Heart left ventricle (tissue), 16 donors: Measurements from ENCODE around the gene ADAM8. TPM values are rescaled to one million over a fixed set of nuclear protein-coding genes. Genes with fewer than 3 reads are reported as not detected.

Experiments
- ATAC-seq, 4 donors: fragments of 200-7000 bp; cut with Tn5 transposase; one replicate each; pipeline ENCODE4 v1.9.1; 2020 to 2022; ENCODE audit warnings: moderate library complexity in 4 of 4, mild to moderate bottlenecking in 3 of 4, moderate number of reproducible peaks in 1 of 4
- DNase-seq, 5 donors: peaks; one replicate each; pipeline ENCODE4 v3.0.0-alpha.2; 2020
- H3K27ac ChIP-seq, 12 donors: fragments of 200-600 bp; sonication (generic) in 4 of 12; one replicate each; pipeline versions ENCODE4 v1.5.0 to v1.8.0; 2016 to 2022; ENCODE audit warnings: mild to moderate bottlenecking in 2 of 12
- H3K27me3 ChIP-seq, 9 donors: fragments of 200-600 bp; sonication (generic) in 2 of 9; one replicate each; pipeline versions ENCODE4 v1.5.1 to v1.8.0; 2016 to 2022; ENCODE audit warnings: mild to moderate bottlenecking in 3 of 9
- H3K36me3 ChIP-seq, 9 donors: fragments of 200-600 bp; sonication (generic) in 2 of 9; one replicate each; pipeline versions ENCODE4 v1.5.0 to v1.8.0; 2018 to 2022; ENCODE audit warnings: mild to moderate bottlenecking in 2 of 9
- H3K4me1 ChIP-seq, 12 donors: fragments of 200-600 bp; sonication (generic) in 4 of 12; one replicate each; pipeline versions ENCODE4 v1.5.0 to v1.8.0; 2016 to 2022; ENCODE audit warnings: mild to moderate bottlenecking in 3 of 12
- H3K4me3 ChIP-seq, 12 donors: fragments of 200-600 bp; sonication (generic) in 4 of 12; one replicate each; pipeline versions ENCODE4 v1.5.0 to v1.8.0; 2017 to 2022; ENCODE audit warnings: mild to moderate bottlenecking in 9 of 12, moderate library complexity in 4 of 12
- H3K9me3 ChIP-seq, 12 donors: fragments of 200-600 bp; sonication (generic) in 4 of 12; one replicate each; pipeline versions ENCODE4 v1.5.0 to v1.8.0; 2016 to 2022; ENCODE audit warnings: mild to moderate bottlenecking in 1 of 12
- CTCF ChIP-seq, 12 donors: fragments of 200-600 bp; sonication (generic) in 4 of 12; IDR thresholded peaks; one replicate each; pipeline versions ENCODE4 v1.5.0 to v1.8.0; 2018 to 2022; ENCODE audit warnings: antibody characterized with exemption in 12 of 12, mild to moderate bottlenecking in 5 of 12
- POLR2A ChIP-seq, 2 donors: fragments of 450-650 bp; IDR thresholded peaks; one replicate each; pipeline ENCODE4 v1.6.1; 2017; ENCODE audit warnings: antibody characterized with exemption in 2 of 2, mild to moderate bottlenecking in 2 of 2, moderate library complexity in 2 of 2
- WGBS, 4 donors: extraction: QIAGEN DNeasy Blood & Tissue Kit in 2 of 4; methylation state at CpG; one replicate each; pipeline versions ENCODE4 v1.1.5 to v1.1.7; 2013 to 2018; 5-methylcytosine and 5-hydroxymethylcytosine counted together
- intact Hi-C, 10 donors: fragments of 100-400 bp; cut with DNase I; formaldehyde crosslinking; loops; one replicate each; pipeline versions ENCODE4 v1.11.1 to v1.14.2; 2022
- polyA plus RNA-seq, 2 donors: library from polyadenylated mRNA; stranded (reverse); fragments of 200-250 nt; gene quantifications; one replicate each; pipeline ENCODE4 v1.2.3, GENCODE V29; 2013
- total RNA-seq, 9 donors: library from RNA; depleted of rRNA in 2 of 9; stranded (reverse); fragments of >200 nt in 2 of 9; fragmentation: NEBNext Ultra II Directional in 3 of 9; extraction: Animal tissue kit (Norgen Biotek cat#: 25700) in 3 of 9; gene quantifications; one replicate each; pipeline versions ENCODE4 v1.1.0 to v1.2.4, GENCODE V29; 2016 to 2023
- donor health status: ischemic (EF 13 %, LVEDD 7.1; RV severe dilation, severe dysfunction).
- donor health status: healthy with polysubstance abuse.
- donor health status: DM: no; HTN: yes; CAD: no.
- donor health status: DM: no; HTN: no; CAD: no.
- donor health status: ischemic (EF 25% LVEDD 6.9; RV normal size, moderate dysfunction).
- donor health status: ischemic (EF 25% LVEDD 5.7; RV mildly dilated, moderate dysfunction).
- donor health status: healthy.
- donor health status: DM: yes; HTN: yes; CAD: no.
- donor health status: ischemic (EF 35%, LVEDD 5.7; RV mildly dilated, moderate dysfunction).
- donor health status: nonischemic (EF 11% LVEDD 7.7; RV severe dilation, severe dysfunction).
- donor health status: DM: yes; HTN: yes; CAD: no.
- donor health status: PGD.
- donor health status: ischemic (EF 29% LVEDD 5.4; RV normal size, mild dysfunction).
- donor health status: nonischemic (EF 23%, LVEDD 6.1; RV moderate dilation, normal function).

The ADAM8 gene
- total and polyA plus RNA-seq, 11 donors = 0.50 to 10.3 (median 1.6) TPM

- H3K27me3 ChIP-seq = no peaks in the 10 kb centered on the region
- WGBS, 4 donors = 79 to 88% (median 84%) methylated on average over 7 to 10 of the region's 10 CpGs
- peak overlapping the region in 1 of 12 donors; percentile 78 for H3K27ac ChIP-seq
- no peaks in the 10 kb centered on the region for H3K9me3 ChIP-seq
- ATAC-seq (no peak), DNase-seq (no peak)
- H3K4me1 ChIP-seq = peaks cover 5 to 51% (median 24%) of the 10 kb centered on the region in 12 donors
- H3K36me3 ChIP-seq = peaks cover 0 to 5% (median 0%) of the 10 kb centered on the region in 9 donors
- no peak overlapping the region for H3K4me3 ChIP-seq
- TF ChIP-seq CTCF (IDR thresholded peaks at IDR 0.05) (no peak), POLR2A (IDR thresholded peaks at IDR 0.05) (no peak)
- intact Hi-C loops = loop anchor here in 2 of 10 donors (2.0 to 5.0 kb wide), 2 partner anchors 44 to 45 kb away; partner anchors contain the start of genes TUBGCP2 (in 2 of the 2) and ZNF511 (in 2 of the 2)
Observed at GRCh38 chr10:133263674-133264073, 13.0 kb downstream of the ADAM8 start.

- intact Hi-C loops = loop anchor here in 2 of 10 donors (2.0 to 5.0 kb wide), 2 partner anchors 45 to 46 kb away; partner anchors contain the start of genes TUBGCP2 (in 2 of the 2) and ZNF511 (in 2 of the 2)
- no peaks in the 10 kb centered on the region for H3K27me3 ChIP-seq
- ATAC-seq = no peak
- peak overlapping the region in 4 of 12 donors; percentile 71 to 79 (median 77) for H3K4me3 ChIP-seq
- H3K9me3 ChIP-seq = no peaks in the 10 kb centered on the region
- TF ChIP-seq CTCF (IDR thresholded peaks at IDR 0.05) (no peak), POLR2A (IDR thresholded peaks at IDR 0.05) (no peak)
- peaks cover 5 to 60% (median 31%) of the 10 kb centered on the region in 12 donors for H3K4me1 ChIP-seq
- H3K36me3 ChIP-seq = peaks cover 0 to under 1% (median 0%) of the 10 kb centered on the region in 9 donors
- no peak for DNase-seq
- H3K27ac ChIP-seq = peak overlapping the region in 1 of 12 donors; percentile 12
- 89 to 95% (median 90%) methylated on average over 5 to 14 of the region's 14 CpGs for WGBS, 4 donors
Observed at GRCh38 chr10:133262696-133263095, 14.0 kb downstream of the ADAM8 start.

GRCh38 chr10:133261726-133262325 is 14.8 kb downstream of the ADAM8 start:
- peak; percentile 88 to 95 (median 91) for DNase-seq
- peak overlapping the region; percentile 49 to 85 (median 77) for H3K4me3 ChIP-seq
- intact Hi-C loops = loop anchor here in 2 of 10 donors (2.0 to 5.0 kb wide), 2 partner anchors 45 to 47 kb away; partner anchors contain the start of genes TUBGCP2 (in 2 of the 2) and ZNF511 (in 2 of the 2)
- H3K36me3 ChIP-seq = no peaks in the 10 kb centered on the region
- WGBS, 4 donors = 0 to 2% (median 1%) methylated on average over 9 to 79 of the region's 79 CpGs
- no peaks in the 10 kb centered on the region for H3K27me3 ChIP-seq
- TF ChIP-seq CTCF (IDR thresholded peaks at IDR 0.05) (no peak), POLR2A (IDR thresholded peaks at IDR 0.05) (peak in 1 of 2 donors; percentile 67)
- ATAC-seq = peak; percentile 62 to 88 (median 76)
- peak overlapping the region; percentile 77 to 96 (median 89) for H3K27ac ChIP-seq
- no peaks in the 10 kb centered on the region for H3K9me3 ChIP-seq
- H3K4me1 ChIP-seq = peaks cover 5 to 69% (median 37%) of the 10 kb centered on the region in 12 donors
